Measurements from ENCODE around the gene SYVN1.

Gene SYVN1

DNA sequence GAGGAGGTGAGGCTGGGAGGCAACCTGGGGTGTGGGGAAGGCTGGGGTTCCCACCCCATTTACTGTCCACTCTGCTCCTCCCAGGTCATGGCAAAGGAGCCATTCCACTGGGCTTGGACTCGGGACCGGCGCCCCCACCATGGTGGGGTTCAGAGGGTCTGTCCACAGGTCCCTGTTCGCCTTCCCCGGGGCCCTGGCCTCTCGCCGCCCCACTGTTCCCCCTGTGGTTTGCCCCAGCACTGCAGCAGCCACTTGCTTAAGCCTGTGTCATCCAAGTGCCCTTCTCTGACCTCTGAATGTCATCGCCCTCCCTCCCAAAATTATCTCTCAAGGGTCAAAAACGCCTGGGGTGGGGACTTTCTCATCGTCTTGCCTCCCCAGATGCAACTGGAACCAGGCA lies 38.3 kb upstream of the SYVN1 start:
- TF ChIP-seq, protein P1, sequence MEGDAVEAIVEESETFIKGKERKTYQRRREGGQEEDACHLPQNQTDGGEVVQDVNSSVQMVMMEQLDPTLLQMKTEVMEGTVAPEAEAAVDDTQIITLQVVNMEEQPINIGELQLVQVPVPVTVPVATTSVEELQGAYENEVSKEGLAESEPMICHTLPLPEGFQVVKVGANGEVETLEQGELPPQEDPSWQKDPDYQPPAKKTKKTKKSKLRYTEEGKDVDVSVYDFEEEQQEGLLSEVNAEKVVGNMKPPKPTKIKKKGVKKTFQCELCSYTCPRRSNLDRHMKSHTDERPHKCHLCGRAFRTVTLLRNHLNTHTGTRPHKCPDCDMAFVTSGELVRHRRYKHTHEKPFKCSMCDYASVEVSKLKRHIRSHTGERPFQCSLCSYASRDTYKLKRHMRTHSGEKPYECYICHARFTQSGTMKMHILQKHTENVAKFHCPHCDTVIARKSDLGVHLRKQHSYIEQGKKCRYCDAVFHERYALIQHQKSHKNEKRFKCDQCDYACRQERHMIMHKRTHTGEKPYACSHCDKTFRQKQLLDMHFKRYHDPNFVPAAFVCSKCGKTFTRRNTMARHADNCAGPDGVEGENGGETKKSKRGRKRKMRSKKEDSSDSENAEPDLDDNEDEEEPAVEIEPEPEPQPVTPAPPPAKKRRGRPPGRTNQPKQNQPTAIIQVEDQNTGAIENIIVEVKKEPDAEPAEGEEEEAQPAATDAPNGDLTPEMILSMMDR (IDR thresholded peaks at IDR 0.05; ENCODE audit: insufficient read depth, low read depth, low read length, missing control alignments) = no peak
- no peak for DNase-seq (ENCODE audit: low read depth)
- no peak overlapping the region for H3K4me3 ChIP-seq (ENCODE audit: low read depth, low read length)

DNA sequence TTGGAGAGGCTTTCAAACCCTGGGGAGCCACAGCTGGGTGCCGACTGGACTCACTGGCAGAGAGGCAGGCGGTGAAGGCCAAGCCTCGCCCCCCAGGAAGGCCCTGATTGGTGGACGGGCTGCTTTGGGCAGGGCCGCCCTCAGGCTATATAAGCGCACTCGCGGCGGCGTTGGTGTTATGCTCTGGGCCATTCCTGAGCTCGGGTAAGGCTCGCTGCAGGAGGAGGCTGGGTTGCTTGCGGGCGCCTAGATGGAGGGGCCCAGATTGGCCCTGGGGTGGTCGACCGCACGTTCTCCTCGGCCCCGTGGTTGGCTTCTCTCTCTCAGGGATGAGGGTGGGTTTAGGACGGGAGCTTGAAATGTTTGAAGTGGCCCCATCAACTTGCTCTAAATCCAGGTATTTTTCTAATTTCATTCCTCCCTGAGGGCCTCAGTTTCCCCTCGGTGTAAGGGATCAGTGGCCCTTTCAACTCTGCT lies 35.8 kb upstream of the SYVN1 start, which contains the start of gene SPDYC:
TSS of gene SPDYC (plus strand) at position 176 of the 477 bp plus-strand sequence. CDS start 1,125 bp downstream, outside the sequence.
- no peak within 1 kb of the TSS for H3K4me3 ChIP-seq (ENCODE audit: low read depth, low read length)
- TF ChIP-seq, protein P1 (IDR thresholded peaks at IDR 0.05; ENCODE audit: insufficient read depth, low read depth, low read length, missing control alignments) = no peak
- DNase-seq (ENCODE audit: low read depth) = no peak

DNA sequence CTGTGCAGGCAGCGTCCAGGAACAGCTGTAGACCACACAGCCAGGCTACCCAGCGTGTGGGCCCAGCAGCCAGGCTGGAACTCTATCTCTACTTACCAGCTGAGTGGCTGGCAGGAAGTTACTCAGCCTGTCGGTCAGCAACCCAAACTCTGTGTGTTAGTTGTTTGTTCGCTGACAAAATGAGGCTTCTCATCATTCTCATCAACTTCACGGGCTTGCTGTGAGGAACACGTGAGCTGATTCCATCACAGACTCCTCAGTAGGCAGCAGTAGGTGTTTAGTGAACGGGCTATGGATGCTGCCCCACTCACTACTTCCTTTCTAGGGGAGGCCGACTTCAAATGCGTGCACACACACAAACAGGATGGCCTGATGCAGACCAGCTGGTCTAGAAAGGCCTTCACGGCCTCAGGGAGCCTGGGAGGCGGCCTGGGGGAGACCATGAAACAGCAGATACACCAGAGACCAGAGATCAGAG lies 34.9 kb upstream of the SYVN1 start:
- no peak overlapping the region for H3K4me3 ChIP-seq (ENCODE audit: low read depth, low read length)
- DNase-seq (ENCODE audit: low read depth) = no peak
- TF ChIP-seq, protein P1 (IDR thresholded peaks at IDR 0.05; ENCODE audit: insufficient read depth, low read depth, low read length, missing control alignments) = no peak

DNA sequence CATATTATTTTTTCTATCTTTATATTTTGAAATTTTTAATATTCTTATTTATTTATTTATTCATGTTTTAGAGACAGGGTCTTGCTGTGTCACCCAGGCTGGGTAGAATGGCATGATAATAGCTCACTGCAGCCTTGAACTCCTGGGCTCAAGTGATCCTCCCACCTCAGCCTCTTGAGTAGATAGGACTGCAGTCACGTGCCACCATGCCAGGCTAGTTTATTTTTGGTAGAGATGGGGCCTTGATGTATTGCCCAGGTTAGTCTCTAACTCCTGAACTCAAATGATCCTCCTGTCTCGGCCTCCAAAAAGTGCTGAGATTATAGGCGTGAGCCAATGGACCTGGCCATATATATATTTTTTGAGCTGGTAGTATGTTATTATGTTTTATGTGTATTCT lies 33.3 kb upstream of the SYVN1 start:
- TF ChIP-seq, protein P1 (IDR thresholded peaks at IDR 0.05; ENCODE audit: insufficient read depth, low read depth, low read length, missing control alignments) = no peak
- no peak for DNase-seq (ENCODE audit: low read depth)
- H3K4me3 ChIP-seq (ENCODE audit: low read depth, low read length) = no peak overlapping the region

DNA sequence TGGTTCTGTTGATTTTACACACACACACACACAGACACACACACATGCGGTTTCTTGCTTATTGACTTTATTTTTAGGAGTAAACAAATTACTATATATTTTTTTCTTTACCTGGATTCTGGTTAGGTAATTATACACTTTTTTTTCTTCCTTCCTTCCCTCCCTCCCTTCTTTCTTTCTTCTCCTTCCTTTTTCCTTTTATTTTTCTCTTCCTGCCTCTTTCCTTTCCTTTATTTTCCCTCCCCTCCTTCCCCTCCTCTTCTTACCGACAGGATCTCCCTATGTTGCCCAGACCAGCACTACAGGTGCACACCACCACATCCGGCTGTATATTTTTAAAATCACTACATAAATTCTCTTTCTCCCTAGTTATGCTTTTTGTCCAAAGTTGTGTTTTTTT lies 32.6 kb upstream of the SYVN1 start:
- no peak for DNase-seq (ENCODE audit: low read depth)
- H3K4me3 ChIP-seq (ENCODE audit: low read depth, low read length) = no peak overlapping the region
- TF ChIP-seq, protein P1 (IDR thresholded peaks at IDR 0.05; ENCODE audit: insufficient read depth, low read depth, low read length, missing control alignments) = no peak

DNA sequence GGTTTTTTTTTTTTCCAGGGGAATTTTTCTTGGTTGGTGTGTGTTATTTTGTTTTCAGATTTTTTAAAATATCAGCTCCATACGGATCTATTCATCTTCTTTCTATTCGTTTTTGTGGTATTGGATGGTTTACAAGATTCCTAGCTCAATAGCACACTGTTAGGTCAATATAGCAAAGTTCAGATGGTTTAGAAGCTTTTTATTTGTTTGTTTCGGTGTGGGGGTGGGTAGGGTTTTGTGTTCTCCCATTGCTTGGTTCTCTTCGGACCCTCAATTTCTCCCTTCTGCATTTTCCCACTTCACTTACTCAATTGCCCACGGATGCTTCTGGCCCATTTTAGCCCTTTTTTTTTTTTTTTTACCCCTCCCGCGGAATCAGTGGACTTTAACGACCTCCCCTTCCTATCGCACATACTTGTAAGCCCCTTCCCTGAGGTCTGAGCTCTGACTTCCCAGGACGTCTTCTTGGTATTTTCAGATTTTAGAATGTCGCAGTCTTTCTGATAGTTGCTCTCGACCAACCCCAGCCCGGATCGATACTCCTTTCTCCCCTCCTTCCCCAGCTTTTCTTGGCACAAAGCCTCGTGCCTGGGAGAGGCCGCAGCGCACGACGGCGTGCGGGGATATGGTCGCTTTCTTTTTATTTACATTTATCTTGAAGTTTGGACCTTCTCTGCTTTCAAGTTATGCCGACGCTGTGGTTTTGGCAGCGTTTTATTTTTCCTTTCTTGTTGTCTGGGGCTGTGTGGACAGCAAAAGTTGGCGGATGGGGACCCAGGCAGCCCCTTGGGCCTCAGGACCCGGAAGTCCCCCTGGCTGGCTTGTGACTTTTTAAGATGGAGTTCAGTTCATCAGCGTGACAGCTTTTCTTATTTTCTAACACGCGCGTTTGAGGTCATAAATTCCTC lies 31.3 kb upstream of the SYVN1 start:
- TF ChIP-seq, protein P1 (IDR thresholded peaks at IDR 0.05; ENCODE audit: insufficient read depth, low read depth, low read length, missing control alignments) = no peak
- no peak overlapping the region for H3K4me3 ChIP-seq (ENCODE audit: low read depth, low read length)
- no peak for DNase-seq (ENCODE audit: low read depth)

Measured in GM12865 (cell line).